Esophagus squamous epithelium (tissue), 5 donors: ENCODE results near the gene ARHGAP44. TPM values are rescaled to one million over a fixed set of nuclear protein-coding genes. Genes with fewer than 3 reads are reported as not detected.

Experiments
- DNase-seq: peaks from one replicate; lab custom pipeline; 2025; lab: John Stamatoyannopoulos, UW
- H3K27ac ChIP-seq, 4 donors: fragments of 200-600 bp; sonication (generic); one replicate each; pipeline ENCODE4 v1.5.1; 2016 to 2019; ENCODE audit warnings: mild to moderate bottlenecking in 1 of 4
- H3K27me3 ChIP-seq, 4 donors: fragments of 200-600 bp; sonication (generic); 1 replicate in 3 of 4; 2 replicates in 1 of 4; pipeline versions ENCODE4 v1.5.1 to v1.6.0; 2017 to 2021; ENCODE audit warnings: antibody characterized with exemption in 1 of 4
- H3K36me3 ChIP-seq, 3 donors: fragments of 200-600 bp; sonication (generic); one replicate each; pipeline ENCODE4 v1.5.1; 2016 to 2019
- H3K4me1 ChIP-seq, 3 donors: fragments of 200-600 bp; sonication (generic); one replicate each; pipeline ENCODE4 v1.5.1; 2017 to 2019
- H3K4me3 ChIP-seq, 4 donors: fragments of 200-600 bp; sonication (generic); 1 replicate in 3 of 4; 2 replicates in 1 of 4; pipeline ENCODE4 v1.5.1; 2016 to 2019; ENCODE audit warnings: mild to moderate bottlenecking in 2 of 4, moderate library complexity in 1 of 4
- H3K9me3 ChIP-seq, 3 donors: fragments of 200-600 bp; sonication (generic); one replicate each; pipeline ENCODE4 v1.5.1; 2016 to 2019
- POLR2A ChIP-seq, 4 donors: fragments of 450-650 bp; IDR thresholded peaks; one replicate each; pipeline ENCODE4 v1.6.1; 2017; ENCODE audit warnings: antibody characterized with exemption in 4 of 4, mild to moderate bottlenecking in 4 of 4, moderate library complexity in 3 of 4
- WGBS, 2 donors: methylation state at CpG; one replicate each; pipeline ENCODE4 v1.1.5; 2018; 5-methylcytosine and 5-hydroxymethylcytosine counted together
- intact Hi-C: fragments of 100-400 bp; cut with DNase I; formaldehyde crosslinking; loops from one replicate; pipeline ENCODE4 v1.15.0; 2022
- total RNA-seq, 4 donors: library from RNA; depleted of rRNA; stranded (reverse); fragments of >200 nt; gene quantifications; one replicate each; pipeline ENCODE4 v1.1.0, GENCODE V29; 2016
- TF ChIP-seq, protein P1 (sequence below), 6 experiments: fragments of 450-650 bp in 4 of 6; fragments of 200-600 bp in 2 of 6; sonication (generic) in 2 of 6; IDR thresholded peaks; one replicate each; pipeline ENCODE4 v1.5.1; 2016 to 2019; ENCODE audit warnings: antibody characterized with exemption in 6 of 6, mild to moderate bottlenecking in 4 of 6, moderate library complexity in 4 of 6
- donor health status: DM: yes; HTN: yes; CAD: no.

Gene ARHGAP44
- total RNA-seq, 4 donors from 2014 or later: 0.61 to 1.9 (median 0.89) TPM

DNA sequence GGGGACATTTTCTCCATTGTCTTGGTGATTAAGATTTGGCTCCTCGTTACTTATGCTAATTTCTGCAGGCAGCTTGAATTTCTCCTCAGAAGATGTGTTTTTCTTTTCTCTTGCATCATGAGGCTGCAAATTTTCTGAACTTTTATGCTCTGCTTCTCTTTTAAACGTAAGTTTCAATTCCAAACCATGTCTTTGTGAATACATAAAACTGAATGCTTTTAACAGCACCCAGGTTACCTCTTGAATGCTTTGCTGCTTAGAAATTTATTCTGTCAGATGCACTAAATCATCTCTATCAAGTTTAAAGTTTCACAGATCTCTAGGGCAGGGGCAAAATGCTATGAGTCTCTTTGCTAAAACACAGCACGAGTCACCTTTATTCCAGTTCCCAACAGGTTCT is 19.4 kb downstream of the ARHGAP44 start:
- Histone ChIP-seq H3K4me1 (no peaks in the 10 kb centered on the region), H3K4me3 (no peak overlapping the region), H3K9me3 (peaks cover 0 to 17% (median 0%) of the 10 kb centered on the region in 3 donors), H3K27me3 (no peaks in the 10 kb centered on the region), H3K36me3 (no peaks in the 10 kb centered on the region), H3K27ac (no peak overlapping the region)
- intact Hi-C loops: no loop called here
- no peak for DNase-seq
- 62 to 75% methylated on average over 3 of the region's 3 CpGs for WGBS, 2 donors
- TF ChIP-seq, protein P1, sequence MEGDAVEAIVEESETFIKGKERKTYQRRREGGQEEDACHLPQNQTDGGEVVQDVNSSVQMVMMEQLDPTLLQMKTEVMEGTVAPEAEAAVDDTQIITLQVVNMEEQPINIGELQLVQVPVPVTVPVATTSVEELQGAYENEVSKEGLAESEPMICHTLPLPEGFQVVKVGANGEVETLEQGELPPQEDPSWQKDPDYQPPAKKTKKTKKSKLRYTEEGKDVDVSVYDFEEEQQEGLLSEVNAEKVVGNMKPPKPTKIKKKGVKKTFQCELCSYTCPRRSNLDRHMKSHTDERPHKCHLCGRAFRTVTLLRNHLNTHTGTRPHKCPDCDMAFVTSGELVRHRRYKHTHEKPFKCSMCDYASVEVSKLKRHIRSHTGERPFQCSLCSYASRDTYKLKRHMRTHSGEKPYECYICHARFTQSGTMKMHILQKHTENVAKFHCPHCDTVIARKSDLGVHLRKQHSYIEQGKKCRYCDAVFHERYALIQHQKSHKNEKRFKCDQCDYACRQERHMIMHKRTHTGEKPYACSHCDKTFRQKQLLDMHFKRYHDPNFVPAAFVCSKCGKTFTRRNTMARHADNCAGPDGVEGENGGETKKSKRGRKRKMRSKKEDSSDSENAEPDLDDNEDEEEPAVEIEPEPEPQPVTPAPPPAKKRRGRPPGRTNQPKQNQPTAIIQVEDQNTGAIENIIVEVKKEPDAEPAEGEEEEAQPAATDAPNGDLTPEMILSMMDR (IDR thresholded peaks at IDR 0.05): no peak
- TF ChIP-seq POLR2A (IDR thresholded peaks at IDR 0.05): no peak

DNA sequence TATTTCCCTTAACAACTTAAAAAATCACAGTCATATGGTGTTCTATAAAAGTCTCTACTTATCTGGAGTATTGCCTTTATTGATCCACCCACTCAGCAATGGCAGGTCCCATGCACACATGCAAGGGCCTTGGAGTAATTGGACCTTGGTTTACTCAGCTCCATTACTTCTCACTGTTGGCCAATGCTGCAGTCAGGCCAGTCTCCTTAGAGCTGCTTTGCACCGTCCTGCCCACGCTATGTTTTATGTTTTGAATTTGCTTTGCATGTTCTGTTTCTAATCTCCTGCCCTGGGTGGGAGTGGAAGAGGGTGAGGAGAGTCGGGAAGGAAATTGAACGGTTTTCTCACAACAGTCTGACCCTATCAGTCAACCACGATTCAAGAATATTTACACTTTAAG is 23.6 kb downstream of the ARHGAP44 start:
- H3K4me1 ChIP-seq: no peaks in the 10 kb centered on the region
- H3K27ac ChIP-seq: no peak overlapping the region
- TF ChIP-seq, protein P1 (IDR thresholded peaks at IDR 0.05): no peak
- no peak for TF ChIP-seq POLR2A (IDR thresholded peaks at IDR 0.05)
- H3K4me3 ChIP-seq: no peak overlapping the region
- 31 to 70% methylated on average over 5 of the region's 5 CpGs for WGBS, 2 donors
- peaks cover 0 to 17% (median 0%) of the 10 kb centered on the region in 3 donors for H3K9me3 ChIP-seq
- no peak for DNase-seq
- no peaks in the 10 kb centered on the region for H3K36me3 ChIP-seq
- intact Hi-C loops: no loop called here
- H3K27me3 ChIP-seq: no peaks in the 10 kb centered on the region

DNA sequence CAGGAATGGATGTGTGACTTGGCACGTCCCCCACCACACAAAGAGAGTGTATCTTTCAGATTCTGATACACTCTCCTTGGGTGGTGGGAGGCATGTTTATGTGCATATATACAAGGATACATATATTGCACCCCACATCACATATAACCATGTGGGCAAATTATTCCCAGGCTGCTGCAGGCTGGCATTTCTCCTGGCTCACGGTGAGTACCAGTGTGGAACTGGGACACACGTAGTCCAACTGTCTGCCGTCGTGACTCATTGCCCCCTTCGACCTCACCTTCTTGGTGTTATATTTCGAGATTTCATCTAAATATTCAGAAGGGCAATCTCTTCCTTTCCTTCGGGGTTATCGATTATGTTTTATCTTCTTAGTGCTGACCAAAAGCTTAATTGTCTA is 24.4 kb downstream of the ARHGAP44 start:
- no peak overlapping the region for H3K4me3 ChIP-seq
- TF ChIP-seq, protein P1 (IDR thresholded peaks at IDR 0.05): no peak
- no peak for TF ChIP-seq POLR2A (IDR thresholded peaks at IDR 0.05)
- intact Hi-C loops: no loop called here
- H3K36me3 ChIP-seq: no peaks in the 10 kb centered on the region
- H3K27ac ChIP-seq: no peak overlapping the region
- no peaks in the 10 kb centered on the region for H3K4me1 ChIP-seq
- DNase-seq: no peak
- no peaks in the 10 kb centered on the region for H3K27me3 ChIP-seq
- WGBS, 2 donors: 68 to 80% methylated on average over 8 to 9 of the region's 9 CpGs
- peaks cover 0 to 11% (median 0%) of the 10 kb centered on the region in 3 donors for H3K9me3 ChIP-seq

DNA sequence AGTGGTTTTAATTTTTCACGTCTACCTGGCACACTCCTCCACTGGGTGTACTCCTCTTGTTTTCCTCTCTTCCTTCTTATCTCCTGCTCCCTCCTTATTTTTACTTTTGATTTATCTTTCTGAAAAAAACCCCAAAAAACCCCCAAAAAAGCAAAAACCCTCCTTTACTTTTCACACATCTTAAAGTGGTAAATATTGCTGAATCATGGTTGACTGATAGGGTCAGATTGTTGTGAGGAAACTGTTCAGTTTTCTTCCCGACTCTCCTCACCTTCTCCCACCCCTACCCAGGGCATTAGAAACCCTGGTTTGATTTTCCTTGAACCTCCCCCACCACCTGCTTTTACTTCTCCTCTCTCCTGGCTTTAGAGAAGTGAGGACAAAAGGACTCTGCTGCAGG is 25.4 kb downstream of the ARHGAP44 start:
- WGBS, 2 donors: 72 to 75% methylated on average over 2 of the region's 2 CpGs
- Histone ChIP-seq H3K4me3 (no peak overlapping the region), H3K36me3 (no peaks in the 10 kb centered on the region), H3K9me3 (peaks cover 0 to 2% (median 0%) of the 10 kb centered on the region in 3 donors), H3K4me1 (no peaks in the 10 kb centered on the region), H3K27me3 (no peaks in the 10 kb centered on the region), H3K27ac (no peak overlapping the region)
- intact Hi-C loops: no loop called here
- DNase-seq: no peak
- TF ChIP-seq, protein P1 (IDR thresholded peaks at IDR 0.05): no peak
- TF ChIP-seq POLR2A (IDR thresholded peaks at IDR 0.05): no peak

DNA sequence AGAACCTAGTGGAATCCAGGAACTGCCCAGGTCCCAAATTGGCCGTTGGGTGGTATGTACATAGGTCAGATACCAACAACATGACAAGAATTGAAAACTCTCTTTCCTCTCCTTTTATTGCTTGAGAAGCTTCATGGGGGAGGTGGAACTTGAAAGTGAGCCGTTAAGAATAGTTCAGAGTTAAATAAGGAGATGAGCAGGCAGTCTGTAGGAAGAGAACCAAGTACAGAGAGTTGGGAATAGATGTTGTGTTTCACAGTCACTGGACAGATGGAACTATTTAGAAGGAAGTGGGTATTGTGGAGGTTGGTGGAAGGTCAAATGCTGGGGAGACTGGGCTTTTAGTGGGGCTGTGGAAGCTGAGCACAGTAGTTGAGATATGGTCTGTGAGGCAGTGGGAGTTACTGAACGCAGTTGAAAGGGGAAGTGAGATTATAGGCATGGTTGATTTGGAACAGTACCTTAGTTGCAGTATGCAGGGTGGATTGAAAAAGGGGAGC is 26.4 kb downstream of the ARHGAP44 start:
- H3K9me3 ChIP-seq: no peaks in the 10 kb centered on the region
- H3K36me3 ChIP-seq: no peaks in the 10 kb centered on the region
- H3K27ac ChIP-seq: no peak overlapping the region
- intact Hi-C loops: no loop called here
- WGBS, 2 donors: 55 to 60% methylated on average over 3 of the region's 3 CpGs
- no peaks in the 10 kb centered on the region for H3K27me3 ChIP-seq
- no peak overlapping the region for H3K4me3 ChIP-seq
- TF ChIP-seq POLR2A (IDR thresholded peaks at IDR 0.05): no peak
- TF ChIP-seq, protein P1 (IDR thresholded peaks at IDR 0.05): no peak
- peaks cover 0 to 1% (median 0%) of the 10 kb centered on the region in 3 donors for H3K4me1 ChIP-seq
- no peak for DNase-seq
